Ishikawa (cell line): ENCODE results near the gene RRAS2.

Experiments
- CEBPB ChIP-seq: IDR thresholded peaks from 2 replicates; pipeline ENCODE4 v1.6.1; 2012
- CREB1 ChIP-seq: IDR thresholded peaks from 2 replicates; pipeline ENCODE4 v1.6.1; 2012; ENCODE audit warnings: low read depth
- EGR1 ChIP-seq: IDR thresholded peaks from 2 replicates; pipeline ENCODE4 v1.6.1; 2012
- EP300 ChIP-seq: IDR thresholded peaks from 2 replicates; pipeline ENCODE4 v1.6.1; 2012; ENCODE audit warnings: borderline replicate concordance
- FOXM1 ChIP-seq: IDR thresholded peaks from 2 replicates; pipeline ENCODE4 v1.6.1; 2012; ENCODE audit warnings: low read depth, borderline replicate concordance
- RAD21 ChIP-seq: IDR thresholded peaks from 2 replicates; pipeline ENCODE4 v1.6.1; 2012; ENCODE audit warnings: low read depth
- TAF1 ChIP-seq: IDR thresholded peaks from 2 replicates; pipeline ENCODE4 v1.6.1; 2012; ENCODE audit warnings: low read depth, mild to moderate bottlenecking
- TEAD4 ChIP-seq: IDR thresholded peaks from 2 replicates; pipeline ENCODE4 v1.6.1; 2012
- YY1 ChIP-seq: IDR thresholded peaks from 2 replicates; pipeline ENCODE4 v1.6.1; 2012; ENCODE audit warnings: low read depth

- no peak for TF ChIP-seq TAF1
- TF ChIP-seq CREB1 = no peak
- no peak for TF ChIP-seq TEAD4
- no peak for TF ChIP-seq EGR1
- no peak for TF ChIP-seq RAD21
- no peak for TF ChIP-seq CEBPB
- no peak for TF ChIP-seq FOXM1
- no peak for TF ChIP-seq YY1
- TF ChIP-seq EP300 = no peak
Observed at GRCh38 chr11:14240221-14240620, 118.8 kb downstream of the RRAS2 start.
